ENCODE results near the gene ZNF709.
"Not testable (repeated sequence)": the region's sequence is repeated elsewhere in the genome, so short reads cannot be mapped to it uniquely, and the experiment has no call there.

Gene ZNF709

GRCh38 chr19:12425236-12425887 lies 59.3 kb downstream of the ZNF709 start:
- ATAC-seq (no peak), DNase-seq (no peak)
- Mint-ChIP-seq H3K4me3 (no peak overlapping the region), H3K27ac (no peak overlapping the region), H3K36me3 (ENCODE audit: low read depth) (peaks cover 62% of the 10 kb centered on the region), H3K27me3 (no peaks in the 10 kb centered on the region), H3K9me3 (peaks cover 45% of the 10 kb centered on the region), H3K4me1 (no peaks in the 10 kb centered on the region)

GRCh38 chr19:12417273-12417672 lies 67.3 kb downstream of the ZNF709 start:
- not testable (repeated sequence) for DNase-seq, H3K4me1 Mint-ChIP-seq, H3K27ac Mint-ChIP-seq, ATAC-seq, H3K27me3 Mint-ChIP-seq, H3K4me3 Mint-ChIP-seq
- H3K9me3 Mint-ChIP-seq: peaks cover 25% of the 10 kb centered on the region
- H3K36me3 Mint-ChIP-seq (ENCODE audit: low read depth): peaks cover 32% of the 10 kb centered on the region

GRCh38 chr19:12411893-12412292 lies 72.7 kb downstream of the ZNF709 start:
- Mint-ChIP-seq H3K4me1 (no peaks in the 10 kb centered on the region), H3K27ac (no peak overlapping the region), H3K27me3 (no peaks in the 10 kb centered on the region), H3K4me3 (no peak overlapping the region), H3K9me3 (peaks cover 26% of the 10 kb centered on the region), H3K36me3 (ENCODE audit: low read depth) (peaks cover 6% of the 10 kb centered on the region)
- DNase-seq (no peak), ATAC-seq (no peak)
